B cell (primary cell): ENCODE data around the gene CTNNA3. TPM values are rescaled to one million over a fixed set of nuclear protein-coding genes. Genes with fewer than 3 reads are reported as not detected.

Experiments
- ATAC-seq: fragments of 200-7000 bp; cut with Tn5 transposase; one replicate; pipeline ENCODE4 v1.10.0; 2021; ENCODE audit warnings: low read depth, mild to moderate bottlenecking, moderate number of reproducible peaks, moderate library complexity
- CTCF ChIA-PET: fragments of 350-600 bp; sonication (Branson Sonifier 250); formaldehyde crosslinking; loops from one replicate; lab custom pipeline; 2021; ENCODE audit warnings: antibody characterized with exemption, inconsistent platforms; lab: Charles Lee
- POLR2A ChIA-PET: fragments of 350-600 bp; sonication (Branson Sonifier 250); formaldehyde crosslinking; loops from one replicate; lab custom pipeline; 2021; ENCODE audit warnings: antibody characterized with exemption; lab: Charles Lee
- DNase-seq: peaks from one replicate; pipeline ENCODE4 v3.0.0; 2013
- H2AFZ ChIP-seq: 2 replicates; pipeline ENCODE4 v1.6.1; 2012; ENCODE audit warnings: mild to moderate bottlenecking, low read depth, low read length; ENCODE audit not compliant: insufficient read depth, poor library complexity, severe bottlenecking
- H3K27ac ChIP-seq, 2 donors: 1 replicate in 1 of 2; 2 replicates in 1 of 2; pipeline ENCODE4 v1.5.1; 2012 to 2013; ENCODE audit warnings: low read length in 2 of 2, mild to moderate bottlenecking in 2 of 2, moderate library complexity in 1 of 2
- H3K27me3 ChIP-seq, 4 experiments: fragments of 200-600 bp in 1 of 4; sonication (generic) in 1 of 4; replicated peaks in 1 of 4; 1 replicate in 2 of 4; 2 replicates in 2 of 4; pipeline versions ENCODE4 v1.6.1 to v1.7.0; 2013 to 2016; ENCODE audit warnings: low read length in 3 of 4, mild to moderate bottlenecking in 2 of 4, mixed read lengths in 1 of 4, moderate library complexity in 1 of 4; ENCODE audit not compliant: insufficient read depth in 4 of 4, control insufficient read depth in 3 of 4; ENCODE audit errors: control extremely low read depth in 1 of 4
- H3K36me3 ChIP-seq, 2 experiments: replicated peaks in 1 of 2; 1 replicate in 1 of 2; 2 replicates in 1 of 2; pipeline versions ENCODE4 v1.6.1 to v1.7.1; 2013; ENCODE audit warnings: low read length in 1 of 2; ENCODE audit not compliant: insufficient read depth in 2 of 2, control insufficient read depth in 1 of 2; ENCODE audit errors: control extremely low read depth in 1 of 2, extremely low read depth in 1 of 2
- H3K4me1 ChIP-seq, 2 donors: fragments of 200-600 bp in 1 of 2; sonication (generic) in 1 of 2; 1 replicate in 1 of 2; 2 replicates in 1 of 2; pipeline versions ENCODE4 v1.5.1 to v1.6.1; 2013 to 2017; ENCODE audit warnings: low read length in 2 of 2; ENCODE audit not compliant: control insufficient read depth in 2 of 2, insufficient read depth in 2 of 2
- H3K4me2 ChIP-seq: replicated peaks from 2 replicates; pipeline ENCODE3; 2012; ENCODE audit warnings: mild to moderate bottlenecking, low read depth, low read length; ENCODE audit not compliant: poor library complexity, severe bottlenecking
- H3K4me3 ChIP-seq, 5 experiments: fragments of 200-600 bp in 1 of 5; sonication (generic) in 1 of 5; 1 replicate in 3 of 5; 2 replicates in 2 of 5; pipeline versions ENCODE4 v1.5.1 to v1.7.0; 2011 to 2016; ENCODE audit warnings: low read length in 4 of 5, mild to moderate bottlenecking in 4 of 5, low read depth in 2 of 5, control low read depth in 1 of 5, moderate library complexity in 1 of 5; ENCODE audit not compliant: insufficient read depth in 1 of 5; ENCODE audit errors: control extremely low read depth in 1 of 5, extremely low read depth in 1 of 5
- H3K79me2 ChIP-seq: fragments of 200-600 bp; sonication (generic); one replicate; pipeline ENCODE4 v1.6.0; 2016; ENCODE audit warnings: low read length; ENCODE audit not compliant: control insufficient read depth, insufficient read depth
- H3K9ac ChIP-seq: fragments of 200-600 bp; sonication (generic); 2 replicates; pipeline ENCODE4 v1.6.1; 2017; ENCODE audit warnings: mild to moderate bottlenecking, low read length, moderate library complexity
- H3K9me3 ChIP-seq, 3 donors: one replicate each; pipeline versions ENCODE4 v1.6.1 to v1.7.1; 2013; ENCODE audit warnings: low read length in 2 of 3; ENCODE audit not compliant: control insufficient read depth in 2 of 3, insufficient read depth in 1 of 3; ENCODE audit errors: control extremely low read depth in 1 of 3
- H4K20me1 ChIP-seq: 2 replicates; pipeline ENCODE4 v1.6.0; 2012; ENCODE audit warnings: mild to moderate bottlenecking, low read length; ENCODE audit not compliant: insufficient read depth, control insufficient read depth, poor library complexity, severe bottlenecking
- H3K27ac Mint-ChIP-seq: one replicate; pipeline ENCODE4 v1.8.0; 2021; ENCODE audit warnings: mixed read lengths
- H3K27me3 Mint-ChIP-seq: one replicate; pipeline ENCODE4 v1.8.0; 2021; ENCODE audit warnings: mixed read lengths
- H3K4me1 Mint-ChIP-seq: one replicate; pipeline ENCODE4 v1.8.0; 2021; ENCODE audit warnings: mixed read lengths
- H3K4me3 Mint-ChIP-seq: one replicate; pipeline ENCODE4 v1.8.0; 2021; ENCODE audit warnings: mixed read lengths
- H3K9me3 Mint-ChIP-seq: one replicate; pipeline ENCODE4 v1.8.0; 2022; ENCODE audit warnings: mixed read lengths; ENCODE audit not compliant: insufficient read depth
- CTCF ChIP-seq: fragments of 200-600 bp; IDR thresholded peaks from one replicate; pipeline ENCODE4 v1.8.0; 2022; ENCODE audit warnings: antibody characterized with exemption, mild to moderate bottlenecking
- EZH2 ChIP-seq: IDR thresholded peaks from 2 replicates; pipeline ENCODE4 v1.6.1; 2012; ENCODE audit warnings: borderline replicate concordance, low read depth, mild to moderate bottlenecking, moderate library complexity, low read length; ENCODE audit not compliant: insufficient read depth, poor library complexity, severe bottlenecking
- WGBS: methylation state at CpG from one replicate; pipeline ENCODE4 v1.1.5; 2013; ENCODE audit warnings: missing lambda C conversion rate; ENCODE audit not compliant: insufficient coverage; 5-methylcytosine and 5-hydroxymethylcytosine counted together
- intact Hi-C: fragments of 100-400 bp; cut with micrococcal nuclease; formaldehyde crosslinking; loops from one replicate; pipeline ENCODE4 v1.10.0; 2022
- polyA plus RNA-seq: library from polyadenylated mRNA; depleted of rRNA; stranded (reverse); fragments of >200 nt; gene quantifications from 2 replicates; pipeline ENCODE4 v1.2.3, GENCODE V29; 2012
- total RNA-seq, 2 donors: library from RNA; stranded (reverse); fragments of 120-200 nt in 1 of 2; gene quantifications; 1 replicate in 1 of 2; 2 replicates in 1 of 2; pipeline versions ENCODE4 v1.2.3 to v1.2.4, GENCODE V29; 2013 to 2022

Gene CTNNA3
- total and polyA plus RNA-seq, 2 donors (not counting 1 experiment from before 2014, with no cell fraction given): 0.01 TPM; not detected in 1

- Mint-ChIP-seq H3K9me3 (no peaks in the 10 kb centered on the region), H3K27me3 (no peaks in the 10 kb centered on the region), H3K4me3 (no peak overlapping the region), H3K4me1 (no peaks in the 10 kb centered on the region), H3K27ac (no peak overlapping the region)
- CTCF ChIA-PET: no interaction called here
- ATAC-seq (no peak), DNase-seq (no peak)
- H3K9me3 ChIP-seq: peaks cover 0 to 3% (median 0%) of the 10 kb centered on the region in 3 donors
- H3K27me3 ChIP-seq: no peaks in the 10 kb centered on the region
- H3K4me3 ChIP-seq: no peak overlapping the region
- H2AFZ ChIP-seq: no peak overlapping the region
- no peak overlapping the region for H3K27ac ChIP-seq
- WGBS: 56% methylated on average over 2 of the region's 3 CpGs
- TF ChIP-seq CTCF (no peak), EZH2 (no peak)
- no peak overlapping the region for H3K9ac ChIP-seq
- no peaks in the 10 kb centered on the region for H3K79me2 ChIP-seq
- POLR2A ChIA-PET: no interaction called here
- H4K20me1 ChIP-seq: no peaks in the 10 kb centered on the region
- intact Hi-C loops: no loop called here
- no peaks in the 10 kb centered on the region for H3K4me1 ChIP-seq
- no peak overlapping the region for H3K4me2 ChIP-seq
- no peaks in the 10 kb centered on the region for H3K36me3 ChIP-seq
Observed at GRCh38 chr10:67242528-67242927, 453.5 kb downstream of the CTNNA3 start.

GRCh38 chr10:67241451-67241850 is 454.5 kb downstream of the CTNNA3 start:
- no peaks in the 10 kb centered on the region for H3K27me3 Mint-ChIP-seq

More at GRCh38 chr10:67241451-67241850, 454.5 kb downstream of the CTNNA3 start:
- no peaks in the 10 kb centered on the region for H3K4me1 ChIP-seq
- Mint-ChIP-seq H3K4me1 (no peaks in the 10 kb centered on the region), H3K4me3 (no peak overlapping the region), H3K9me3 (no peaks in the 10 kb centered on the region), H3K27ac (no peak overlapping the region)
- intact Hi-C loops: no loop called here
- H3K9ac ChIP-seq: no peak overlapping the region
- peaks cover 0 to 3% (median 0%) of the 10 kb centered on the region in 3 donors for H3K9me3 ChIP-seq
- no peak overlapping the region for H3K4me3 ChIP-seq
- ATAC-seq (no peak), DNase-seq (no peak)
- H4K20me1 ChIP-seq: no peaks in the 10 kb centered on the region
- ChIA-PET CTCF (no interaction called here), POLR2A (no interaction called here)
- no peak for TF ChIP-seq EZH2
- no peak for TF ChIP-seq CTCF
- no peak overlapping the region for H2AFZ ChIP-seq
- no CpG with 5 or more reads among the region's 1 CpG for WGBS
- no peaks in the 10 kb centered on the region for H3K27me3 ChIP-seq
- H3K4me2 ChIP-seq: no peak overlapping the region
- H3K27ac ChIP-seq: no peak overlapping the region
- no peaks in the 10 kb centered on the region for H3K36me3 ChIP-seq
- H3K79me2 ChIP-seq: no peaks in the 10 kb centered on the region
